Caco-2 (cell line): ENCODE measurements around the gene MBTD1. TPM values are rescaled to one million over a fixed set of nuclear protein-coding genes. Genes with fewer than 3 reads are reported as not detected.

Experiments
- Bru-seq: library from RNA; stranded (reverse); fragments of 400-500 nt; gene quantifications from one replicate; lab custom pipeline; 2021; lab: Mats Ljungman, UMichigan
- BruChase-seq, 2 experiments: library from RNA; stranded (reverse); fragments of 400-500 nt; gene quantifications; one replicate each; lab custom pipeline; 2021; lab: Mats Ljungman, UMichigan
- BruUV-seq: library from RNA; stranded (reverse); fragments of 400-500 nt; replicated peaks from 2 replicates; lab custom pipeline; 2021; lab: Mats Ljungman, UMichigan
- CTCF ChIA-PET: fragments of 300-600 bp; sonication (Branson Sonifier 250); formaldehyde crosslinking; loops from one replicate; lab custom pipeline; 2022; ENCODE audit warnings: antibody characterized with exemption; lab: Charles Lee
- POLR2A ChIA-PET: fragments of 300-600 bp; sonication (Branson Sonifier 250); formaldehyde crosslinking; loops from one replicate; lab custom pipeline; 2022; ENCODE audit warnings: antibody characterized with exemption; lab: Charles Lee
- DNase-seq, 2 experiments: peaks; one replicate each; pipeline versions ENCODE4 v3.0.0 to v3.0.0-alpha.2; 2020 to 2022
- H3K27me3 ChIP-seq: replicated peaks from 2 replicates; pipeline ENCODE4 v1.6.0; 2011; ENCODE audit warnings: low read length; ENCODE audit not compliant: control insufficient read depth, insufficient read depth
- H3K36me3 ChIP-seq: 2 replicates; pipeline ENCODE4 v1.5.1; 2011; ENCODE audit warnings: low read length; ENCODE audit not compliant: control insufficient read depth, insufficient read depth
- H3K4me1 ChIP-seq: fragments of 250-450 bp; sonication (Bioruptor Pico); 2 replicates; pipeline ENCODE4 v1.5.1; 2020; ENCODE audit warnings: mild to moderate bottlenecking
- H3K4me3 ChIP-seq: 2 replicates; pipeline ENCODE4 v1.5.1; 2011; ENCODE audit warnings: low read depth, mild to moderate bottlenecking, control low read depth, low read length
- H3K9me3 ChIP-seq: fragments of 250-450 bp; sonication (Bioruptor Pico); 2 replicates; pipeline ENCODE4 v1.5.1; 2020; ENCODE audit warnings: mild to moderate bottlenecking, moderate library complexity
- H3K27ac Mint-ChIP-seq: one replicate; pipeline ENCODE4 v1.8.0; 2022; ENCODE audit warnings: mixed read lengths; ENCODE audit not compliant: unreplicated experiment
- H3K27me3 Mint-ChIP-seq: one replicate; pipeline ENCODE4 v1.8.0; 2022; ENCODE audit warnings: mixed read lengths; ENCODE audit not compliant: insufficient read depth, unreplicated experiment
- H3K36me3 Mint-ChIP-seq: one replicate; pipeline ENCODE4 v1.8.0; 2022; ENCODE audit warnings: mild to moderate bottlenecking, mixed read lengths; ENCODE audit not compliant: insufficient read depth, unreplicated experiment
- H3K4me1 Mint-ChIP-seq: one replicate; pipeline ENCODE4 v1.8.0; 2022; ENCODE audit warnings: low read depth, mixed read lengths; ENCODE audit not compliant: unreplicated experiment
- H3K4me3 Mint-ChIP-seq: one replicate; pipeline ENCODE4 v1.8.0; 2022; ENCODE audit warnings: mild to moderate bottlenecking, moderate library complexity, mixed read lengths; ENCODE audit not compliant: unreplicated experiment
- H3K9me3 Mint-ChIP-seq: one replicate; pipeline ENCODE4 v1.8.0; 2022; ENCODE audit warnings: mixed read lengths; ENCODE audit not compliant: unreplicated experiment
- intact Hi-C: fragments of 100-400 bp; cut with micrococcal nuclease; formaldehyde crosslinking; loops from one replicate; pipeline ENCODE4 v1.10.0; 2022; ENCODE audit not compliant: unreplicated experiment
- long read RNA-seq: library from polyadenylated mRNA; stranded (forward); transcript quantifications from one replicate; pipeline ENCODE4 v2.0.0, GENCODE V29; 2022
- total RNA-seq: library from RNA; stranded (reverse); gene quantifications from 2 replicates; pipeline ENCODE4 v1.2.3, GENCODE V29; 2022
- TF ChIP-seq, protein P1 (sequence below), 2 experiments: fragments of 200-600 bp in 1 of 2; IDR thresholded peaks; 1 replicate in 1 of 2; 2 replicates in 1 of 2; pipeline versions ENCODE4 v1.5.1 to v1.8.0; 2011 to 2022; ENCODE audit warnings: antibody characterized with exemption in 1 of 2, control low read depth in 1 of 2, inconsistent platforms in 1 of 2, low read depth in 1 of 2, low read length in 1 of 2, mild to moderate bottlenecking in 1 of 2, moderate library complexity in 1 of 2; ENCODE audit not compliant: insufficient read depth in 1 of 2, severe bottlenecking in 1 of 2, unreplicated experiment in 1 of 2

Gene MBTD1
- total RNA-seq (24.3 and 26.2 TPM in 2 replicates), Bru-seq, nascent RNA (percentile 87 among the genes with signal in this experiment), BruChase-seq, experiment 1, labeled RNA remaining after a 2-hour chase (percentile 82 among the genes with signal in this experiment), BruChase-seq, experiment 2, labeled RNA remaining after a 6-hour chase (percentile 80 among the genes with signal in this experiment)
- long read RNA-seq, full-length matches to known transcripts, result 1 of 12 reads
- long read RNA-seq, partial matches to known transcripts, result 1 of 12 reads
- long read RNA-seq, other reads (novel, unspliced or antisense), result 10 of 12 reads

- no peaks in the 10 kb centered on the region; the same call in 1 of the 2 replicates for H3K36me3 ChIP-seq
- peaks cover 57% of the 10 kb centered on the region for H3K36me3 Mint-ChIP-seq
These were observed at the start of gene MBTD1 for GRCh38 chr17:51259564-51260236. TSS of gene MBTD1 (minus strand) at chr17:51260049. CDS start at chr17:51225161, 34,888 bp downstream.

GRCh38 chr17:51305182-51305581 is 45.3 kb upstream of the MBTD1 start:
- Mint-ChIP-seq H3K27me3 (peaks cover 14% of the 10 kb centered on the region), H3K9me3 (peaks cover 28% of the 10 kb centered on the region), H3K4me1 (no peaks in the 10 kb centered on the region), H3K27ac (no peak overlapping the region), H3K4me3 (no peak overlapping the region), H3K36me3 (peaks cover 5% of the 10 kb centered on the region)
- intact Hi-C loops, result no loop called here
- DNase-seq, result no peak
- Histone ChIP-seq H3K9me3 (no peaks in the 10 kb centered on the region), H3K4me3 (no peak overlapping the region), H3K4me1 (no peaks in the 10 kb centered on the region), H3K36me3 (no peaks in the 10 kb centered on the region), H3K27me3 (no peaks in the 10 kb centered on the region)
- POLR2A ChIA-PET, result no interaction called here
- no TSS peak for BruUV-seq
- CTCF ChIA-PET, result no interaction called here
- TF ChIP-seq, protein P1, sequence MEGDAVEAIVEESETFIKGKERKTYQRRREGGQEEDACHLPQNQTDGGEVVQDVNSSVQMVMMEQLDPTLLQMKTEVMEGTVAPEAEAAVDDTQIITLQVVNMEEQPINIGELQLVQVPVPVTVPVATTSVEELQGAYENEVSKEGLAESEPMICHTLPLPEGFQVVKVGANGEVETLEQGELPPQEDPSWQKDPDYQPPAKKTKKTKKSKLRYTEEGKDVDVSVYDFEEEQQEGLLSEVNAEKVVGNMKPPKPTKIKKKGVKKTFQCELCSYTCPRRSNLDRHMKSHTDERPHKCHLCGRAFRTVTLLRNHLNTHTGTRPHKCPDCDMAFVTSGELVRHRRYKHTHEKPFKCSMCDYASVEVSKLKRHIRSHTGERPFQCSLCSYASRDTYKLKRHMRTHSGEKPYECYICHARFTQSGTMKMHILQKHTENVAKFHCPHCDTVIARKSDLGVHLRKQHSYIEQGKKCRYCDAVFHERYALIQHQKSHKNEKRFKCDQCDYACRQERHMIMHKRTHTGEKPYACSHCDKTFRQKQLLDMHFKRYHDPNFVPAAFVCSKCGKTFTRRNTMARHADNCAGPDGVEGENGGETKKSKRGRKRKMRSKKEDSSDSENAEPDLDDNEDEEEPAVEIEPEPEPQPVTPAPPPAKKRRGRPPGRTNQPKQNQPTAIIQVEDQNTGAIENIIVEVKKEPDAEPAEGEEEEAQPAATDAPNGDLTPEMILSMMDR (IDR thresholded peaks at IDR 0.05; ENCODE audit: insufficient read depth in 1 of 2, low read depth in 1 of 2, low read length in 1 of 2, severe bottlenecking in 1 of 2, unreplicated experiment in 1 of 2), result no peak

More at GRCh38 chr17:51259564-51260236, at the start of gene MBTD1:
- Mint-ChIP-seq H3K27ac (peak within 1 kb of the TSS; percentile 97), H3K9me3 (no peaks in the 10 kb centered on the region), H3K4me1 (peaks cover 29% of the 10 kb centered on the region), H3K27me3 (no peaks in the 10 kb centered on the region), H3K4me3 (peak within 1 kb of the TSS; percentile 66)
- ChIA-PET POLR2A (no interaction called here), CTCF (interaction anchor here (0.8 kb wide), 1 partner anchor 95 kb away, joined by 5 read pairs; no protein-coding TSS in a partner anchor)
- peak; percentile 96 to 98 for DNase-seq
- intact Hi-C loops, result loop anchor here (2.0 to 10.0 kb wide), 2 partner anchors 93 to 255 kb away; partner anchors contain the start of gene NME2
- TF ChIP-seq, protein P1 (IDR thresholded peaks at IDR 0.05; ENCODE audit: insufficient read depth in 1 of 2, low read depth in 1 of 2, low read length in 1 of 2, severe bottlenecking in 1 of 2, unreplicated experiment in 1 of 2), result no peak
- peaks cover 5% of the 10 kb centered on the region; the same call in 1 of the 2 replicates for H3K4me1 ChIP-seq
- H3K9me3 ChIP-seq, result no peaks in the 10 kb centered on the region
- H3K4me3 ChIP-seq, result peak within 1 kb of the TSS; percentile 87
- H3K27me3 ChIP-seq, result no peaks in the 10 kb centered on the region
- BruUV-seq, result no TSS peak

GRCh38 chr17:51299859-51300258 is 40.0 kb upstream of the MBTD1 start:
- intact Hi-C loops, result loop anchor here (2.0 kb wide), 2 partner anchors 71 to 161 kb away; no protein-coding TSS in a partner anchor
- Histone ChIP-seq H3K4me3 (no peak overlapping the region), H3K4me1 (no peaks in the 10 kb centered on the region), H3K9me3 (no peaks in the 10 kb centered on the region), H3K36me3 (no peaks in the 10 kb centered on the region; the same call in 1 of the 2 replicates), H3K27me3 (no peaks in the 10 kb centered on the region)
- no peak for DNase-seq
- no peaks in the 10 kb centered on the region for H3K27me3 Mint-ChIP-seq
- TF ChIP-seq, protein P1 (IDR thresholded peaks at IDR 0.05; ENCODE audit: insufficient read depth in 1 of 2, low read depth in 1 of 2, low read length in 1 of 2, severe bottlenecking in 1 of 2, unreplicated experiment in 1 of 2), result no peak
- no peak overlapping the region for H3K4me3 Mint-ChIP-seq
- H3K36me3 Mint-ChIP-seq, result peaks cover 30% of the 10 kb centered on the region
- no peaks in the 10 kb centered on the region for H3K4me1 Mint-ChIP-seq
- ChIA-PET CTCF (no interaction called here), POLR2A (no interaction called here)
- no peak overlapping the region for H3K27ac Mint-ChIP-seq
- BruUV-seq, result no TSS peak
- no peaks in the 10 kb centered on the region for H3K9me3 Mint-ChIP-seq
